Measurements from ENCODE around the gene ACOXL.
A peak's percentile ranks its signal among the peaks of the same experiment; 100 is the strongest.
"Not testable (repeated sequence)": the region's sequence is repeated elsewhere in the genome, so short reads cannot be mapped to it uniquely, and the experiment has no call there.

The ACOXL gene

DNA sequence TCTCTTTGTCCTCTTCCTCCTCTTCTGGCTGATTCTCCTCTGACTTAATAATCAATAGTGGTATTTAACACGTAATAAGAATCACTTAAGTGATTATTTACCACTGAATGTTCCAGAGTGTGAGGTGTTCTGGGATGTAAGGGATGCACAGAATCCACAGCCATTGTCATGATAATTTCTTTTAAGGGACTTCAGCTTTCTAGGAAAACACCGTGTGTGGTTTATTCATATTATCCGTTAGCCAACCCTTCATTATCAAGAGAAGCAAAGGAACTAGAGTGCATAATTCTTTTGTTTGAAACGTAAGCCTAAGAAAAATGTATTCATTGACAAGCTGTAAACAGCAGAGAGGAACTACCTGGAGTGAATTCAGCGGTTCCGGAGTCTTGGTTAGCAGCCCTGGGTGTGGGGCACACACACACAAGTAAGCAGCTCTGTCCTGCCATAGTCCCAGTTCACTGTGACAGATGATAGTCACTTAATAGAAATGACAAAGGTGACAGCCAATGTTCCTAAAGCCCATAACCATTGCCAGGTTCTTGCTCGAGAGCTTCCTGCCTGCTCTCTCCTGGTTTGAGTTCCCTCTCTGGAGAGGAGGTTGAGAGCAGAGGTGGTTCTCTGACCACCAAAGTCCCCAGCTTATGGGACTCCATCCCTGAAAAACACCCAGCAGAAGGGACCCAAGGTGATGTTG lies 101.9 kb downstream of the ACOXL start:
- no peak for DNase-seq

DNA sequence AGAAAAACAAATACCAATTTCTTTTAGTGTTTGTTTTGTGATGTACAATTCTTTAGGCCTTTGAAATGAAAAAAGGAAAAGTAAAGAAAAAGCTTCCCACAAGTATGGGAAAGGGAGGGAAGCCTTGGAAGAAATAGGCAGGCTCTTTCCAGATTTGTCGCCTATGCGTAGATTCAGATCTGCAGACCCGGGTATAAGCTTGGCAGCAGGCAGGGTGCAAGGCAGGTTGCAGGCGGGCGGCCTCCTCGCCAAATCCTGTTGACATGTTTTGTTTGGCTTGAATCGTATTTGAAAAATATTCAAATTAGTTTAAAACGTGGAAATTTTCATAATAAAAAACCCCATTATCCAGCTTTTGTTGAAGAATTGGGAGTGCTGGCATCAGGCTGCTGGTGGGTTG lies 104.3 kb downstream of the ACOXL start:
- DNase-seq: no peak

DNA sequence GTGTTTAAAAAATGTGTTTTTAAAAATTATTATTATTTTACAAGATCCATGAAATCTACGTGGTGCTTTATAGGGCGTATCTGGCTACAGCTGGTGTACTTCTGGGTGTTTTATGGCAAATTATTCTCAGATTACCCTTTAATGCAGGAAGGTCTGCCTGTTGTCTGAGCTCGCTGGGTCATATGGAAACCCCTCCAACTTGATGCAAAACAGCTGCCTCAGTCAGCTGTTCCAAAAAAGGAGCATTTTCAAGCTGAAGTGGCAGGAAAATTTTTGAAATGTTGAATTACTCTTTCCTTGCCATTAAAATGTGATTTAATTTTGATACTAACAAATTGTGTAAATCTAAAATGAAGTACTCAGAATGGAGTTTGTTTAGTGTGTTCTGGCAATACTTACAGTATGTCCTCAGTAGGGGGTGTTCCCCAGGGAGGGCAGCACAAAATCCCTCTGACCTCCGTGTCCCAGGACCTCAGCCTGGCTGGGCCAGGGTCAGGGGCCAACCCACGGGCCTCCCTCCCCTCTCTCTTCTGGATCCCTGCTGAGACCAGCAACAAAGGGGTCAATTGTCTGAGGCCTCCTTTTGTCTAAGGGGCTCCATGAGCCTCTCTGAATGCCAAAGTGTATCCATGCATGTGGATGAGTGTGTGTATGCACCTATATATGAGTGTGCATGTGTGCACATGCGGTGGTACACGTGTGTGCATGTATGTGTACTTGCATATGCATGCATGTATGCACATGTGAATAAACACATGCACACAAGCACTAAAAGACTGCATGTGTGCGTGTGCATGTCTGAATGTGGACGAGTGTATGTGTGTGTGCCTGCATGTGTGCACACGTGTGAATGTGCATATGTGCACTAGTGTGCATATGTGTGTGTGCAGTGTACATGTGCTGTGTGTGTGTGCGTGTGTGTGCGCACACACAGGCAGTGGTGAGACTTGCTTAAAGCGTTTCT lies 105.4 kb downstream of the ACOXL start:
- DNase-seq: no peak

DNA sequence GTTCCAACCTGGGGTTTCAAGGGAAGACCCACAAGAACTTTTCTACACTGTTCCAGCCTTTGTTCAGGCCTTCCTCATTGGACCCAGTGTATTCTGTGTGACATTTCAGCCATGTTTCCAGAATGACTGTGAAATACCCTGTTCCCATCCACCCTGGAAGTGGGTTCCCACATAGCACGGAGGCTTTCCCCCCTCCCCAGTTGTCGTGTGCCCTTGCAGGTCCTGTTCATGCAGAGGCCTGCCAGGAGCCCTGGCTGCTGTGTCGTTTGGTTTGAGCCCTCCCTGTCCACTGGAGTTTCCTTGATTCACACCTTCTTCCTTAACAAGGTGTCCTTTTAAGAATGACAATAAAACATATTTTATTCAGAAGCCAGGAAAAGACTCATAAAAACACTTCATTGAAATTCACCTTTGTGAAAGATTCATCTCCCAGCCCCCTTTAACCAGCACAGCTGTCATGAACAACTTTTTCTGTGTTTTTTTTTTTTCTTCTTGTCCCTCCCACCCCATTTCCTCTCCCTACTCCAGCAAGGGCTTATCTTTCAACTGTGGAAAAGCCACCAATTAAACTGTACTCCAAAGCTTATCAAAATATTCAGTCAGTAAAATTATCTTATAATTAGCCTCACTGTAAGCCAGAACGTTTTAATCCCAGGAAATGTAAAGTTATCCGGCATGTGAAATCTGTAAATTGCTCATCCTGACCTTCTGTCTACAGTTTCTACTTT lies 106.4 kb downstream of the ACOXL start:
- DNase-seq: no peak

DNA sequence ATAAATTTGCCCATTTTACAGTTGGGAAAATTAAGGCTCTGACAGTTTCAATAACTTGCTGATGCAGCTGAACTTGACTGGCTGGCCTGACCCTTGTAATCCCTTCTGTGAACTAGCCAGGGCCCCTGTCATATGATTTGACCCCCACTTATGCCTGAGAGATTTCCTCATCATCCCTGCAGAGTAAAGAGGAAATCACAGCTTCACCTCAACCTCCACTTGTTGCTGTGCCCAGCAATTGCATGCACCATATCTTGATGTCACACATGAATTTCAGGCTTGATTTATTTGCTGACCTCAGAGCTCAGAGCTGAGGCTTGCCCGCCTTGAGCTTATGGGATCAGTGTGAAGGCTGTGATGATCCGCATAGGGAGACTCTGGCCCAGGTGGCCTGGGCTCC lies 108.1 kb downstream of the ACOXL start:
- no peak for DNase-seq

DNA sequence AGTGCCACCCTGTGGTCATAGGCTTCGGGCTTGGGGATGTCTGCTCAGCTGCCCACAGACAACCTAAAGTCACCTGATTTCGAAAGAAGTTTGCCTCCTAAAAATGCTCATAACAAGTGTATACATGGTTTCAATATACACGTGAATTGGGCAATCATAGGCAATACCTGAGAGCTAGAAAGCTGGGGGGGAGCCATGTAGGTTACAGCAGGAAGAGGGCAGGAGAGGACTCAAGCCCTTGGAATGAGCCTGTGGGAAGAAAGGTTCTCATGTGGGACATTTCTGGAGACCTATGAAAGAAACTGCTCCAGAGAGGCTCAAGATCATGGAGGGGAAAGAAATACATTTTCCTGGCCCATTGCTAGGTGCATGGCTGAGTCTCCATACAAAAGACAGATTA lies 109.7 kb downstream of the ACOXL start:
- DNase-seq: no peak

- no peak for DNase-seq
These were observed 111.1 kb downstream of the ACOXL start for GRCh38 chr2:110843496-110843895.

GRCh38 chr2:110843959-110844510 lies 111.7 kb downstream of the ACOXL start:
- no peak for DNase-seq

GRCh38 chr2:110847651-110848050 lies 115.3 kb downstream of the ACOXL start:
- DNase-seq: no peak

GRCh38 chr2:110848071-110848470 lies 115.7 kb downstream of the ACOXL start:
- no peak for DNase-seq

- DNase-seq: peak; percentile 22
These were observed 116.2 kb downstream of the ACOXL start for GRCh38 chr2:110848519-110849030.

GRCh38 chr2:110851531-110851930 lies 119.2 kb downstream of the ACOXL start:
- no peak for DNase-seq

GRCh38 chr2:110852051-110852450 lies 119.7 kb downstream of the ACOXL start:
- no peak for DNase-seq

- no peak for DNase-seq
These were observed 120.3 kb downstream of the ACOXL start for GRCh38 chr2:110852541-110853263.

DNA sequence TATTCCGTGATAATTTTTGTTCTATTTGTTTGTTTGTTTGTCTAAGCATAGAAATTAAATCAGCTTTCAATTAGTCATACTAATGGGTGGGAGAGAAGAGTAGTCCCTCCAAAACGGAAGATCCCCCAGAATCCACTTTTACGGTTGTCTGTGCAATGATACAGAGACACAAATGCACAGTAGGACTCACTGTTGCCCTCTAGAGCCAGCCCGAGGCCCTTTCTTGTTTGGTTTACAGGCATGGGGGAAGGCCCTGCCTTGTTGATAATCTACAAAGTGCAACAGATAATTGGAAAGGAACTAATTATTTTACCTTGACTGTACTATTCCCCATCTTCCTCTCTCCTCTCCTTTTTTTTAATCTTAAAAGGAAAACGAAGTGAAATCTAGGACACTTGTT lies 121.1 kb downstream of the ACOXL start:
- peak; percentile 46 for DNase-seq

DNA sequence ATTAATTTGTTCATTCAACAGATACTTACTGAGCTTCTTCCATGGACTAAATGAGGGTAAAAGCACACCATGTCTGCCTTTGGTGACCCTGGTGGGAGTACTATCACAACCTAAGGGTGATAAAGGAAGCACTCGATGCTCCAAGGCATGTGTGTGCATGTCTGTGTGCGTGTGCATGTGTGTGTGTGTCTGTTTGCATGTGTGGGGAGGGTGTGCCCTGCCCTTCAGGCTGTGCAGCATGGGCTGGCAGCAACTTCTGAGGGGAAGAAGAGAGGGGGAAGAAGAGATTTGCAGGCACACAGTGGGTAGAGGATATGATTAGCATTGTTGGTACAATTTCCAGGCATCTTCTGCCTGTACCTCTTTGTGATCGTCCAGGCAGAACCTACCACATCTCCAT lies 121.6 kb downstream of the ACOXL start:
- DNase-seq: no peak

GRCh38 chr2:110854355-110855081 lies 122.1 kb downstream of the ACOXL start:
- DNase-seq: peak; percentile 23

DNA sequence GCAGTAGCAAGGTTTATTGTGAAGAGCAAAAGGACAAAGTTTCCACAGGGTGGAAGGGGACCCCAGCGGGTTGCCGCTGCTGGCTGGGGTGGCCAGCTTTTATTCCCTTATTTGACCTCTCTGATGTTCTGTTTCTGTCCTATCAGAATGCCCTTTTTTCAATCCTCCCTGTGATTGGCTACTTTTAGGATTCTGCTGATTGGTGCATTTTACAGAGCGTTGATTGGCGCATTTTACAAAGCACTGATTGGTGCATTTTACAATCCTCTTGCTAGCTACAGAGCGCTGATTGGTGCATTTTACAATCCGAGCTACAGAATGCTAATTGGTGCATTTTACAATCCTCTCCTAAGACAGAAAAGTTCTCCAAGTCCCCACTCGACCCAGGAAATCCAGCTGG lies 123.5 kb downstream of the ACOXL start:
- not testable (repeated sequence) for DNase-seq

DNA sequence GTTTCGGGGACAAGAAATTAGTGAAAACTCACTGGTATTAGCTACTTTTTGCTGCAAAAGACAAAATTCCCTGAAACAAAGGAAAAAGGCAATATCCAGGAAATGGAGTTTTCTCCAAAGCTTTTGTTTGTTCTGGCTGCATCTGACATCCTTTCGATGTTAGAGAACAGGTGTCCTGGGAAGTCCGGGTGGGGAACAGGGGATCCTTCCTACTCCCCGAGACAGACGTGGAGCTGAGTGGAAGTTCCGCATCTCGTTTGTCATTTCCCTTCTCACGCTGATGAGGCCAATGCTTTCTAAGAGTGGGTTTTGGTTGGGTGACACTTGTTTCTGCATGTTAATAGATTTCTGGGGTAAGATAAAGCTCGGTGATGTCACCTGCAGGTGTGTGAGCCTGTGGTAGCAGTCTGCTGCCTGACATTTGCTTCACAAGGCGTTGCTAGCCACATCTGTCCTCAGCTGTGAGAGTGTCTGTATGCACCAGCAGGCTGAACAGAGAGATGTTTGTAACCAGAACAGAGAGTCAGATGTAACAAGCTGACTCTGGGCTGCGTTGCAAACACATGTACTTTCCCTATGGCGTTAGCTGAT lies 125.9 kb downstream of the ACOXL start:
- no peak for DNase-seq

DNA sequence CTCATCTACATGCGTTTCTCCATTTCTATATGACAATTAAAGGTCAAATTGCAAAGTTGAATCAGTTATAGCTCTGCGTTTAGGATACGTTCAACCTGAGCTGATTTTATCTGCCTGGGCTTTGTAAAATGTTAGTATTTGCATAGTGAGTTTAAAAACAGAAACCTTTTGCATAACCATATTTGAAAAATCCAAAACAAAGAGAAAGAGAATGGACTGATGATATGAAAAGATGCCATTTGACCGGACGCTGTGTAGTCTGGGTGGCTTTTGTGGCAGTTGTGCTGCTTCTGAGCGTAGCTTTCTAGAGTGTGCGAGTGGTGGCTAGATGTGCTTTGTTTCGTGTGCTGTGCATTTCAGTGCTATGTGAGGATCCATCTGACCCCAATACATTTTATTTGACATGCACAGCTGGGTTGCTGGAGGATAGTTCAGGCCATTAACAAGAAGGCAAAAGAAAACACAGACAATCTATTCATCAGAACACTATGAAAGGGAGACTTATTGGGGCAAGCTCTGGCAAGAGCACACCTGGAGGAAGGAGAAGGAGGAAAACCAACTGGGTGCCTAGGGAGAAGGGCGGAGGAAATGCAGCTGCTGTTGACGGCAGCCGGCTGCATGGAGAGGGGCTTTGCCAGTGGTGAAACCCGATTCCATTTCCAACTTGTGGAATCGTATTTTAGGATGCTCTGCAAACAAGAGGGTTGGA lies 126.8 kb downstream of the ACOXL start:
- DNase-seq: no peak

All from suppressor macrophage treated with lipopolysaccharide for 4 hours (primary cell).